Measurements from ENCODE around the gene TTC7B.
A peak's percentile ranks its signal among the peaks of the same experiment; 100 is the strongest.

The TTC7B gene

GRCh38 chr14:90804292-90805083 lies 11.7 kb downstream of the TTC7B start:
- no peak for DNase-seq

- DNase-seq: no peak
Observed at GRCh38 chr14:90803249-90803648, 13.0 kb downstream of the TTC7B start.

GRCh38 chr14:90799420-90799819 lies 16.8 kb downstream of the TTC7B start:
- DNase-seq: no peak

- DNase-seq: no peak
Observed at GRCh38 chr14:90797919-90798318, 18.3 kb downstream of the TTC7B start.

DNA sequence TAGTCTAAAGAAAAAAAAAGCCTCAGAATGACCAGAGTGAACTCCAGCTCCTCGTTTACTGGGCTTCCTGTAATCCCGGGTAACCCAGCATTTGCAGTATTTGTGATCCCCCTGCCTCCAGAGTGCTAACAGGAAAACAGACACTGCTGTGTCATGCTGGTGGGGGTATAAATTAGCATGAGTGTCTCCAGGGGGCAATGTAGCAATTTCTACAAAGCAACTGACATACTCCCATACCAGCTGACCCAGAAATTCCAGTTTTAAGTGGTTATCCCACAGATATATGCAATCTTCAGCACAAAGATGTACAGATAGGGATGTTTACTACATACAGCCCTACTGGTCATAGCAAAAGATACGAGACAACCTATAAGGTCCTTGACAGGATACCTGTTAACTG lies 18.8 kb downstream of the TTC7B start:
- DNase-seq: no peak

DNA sequence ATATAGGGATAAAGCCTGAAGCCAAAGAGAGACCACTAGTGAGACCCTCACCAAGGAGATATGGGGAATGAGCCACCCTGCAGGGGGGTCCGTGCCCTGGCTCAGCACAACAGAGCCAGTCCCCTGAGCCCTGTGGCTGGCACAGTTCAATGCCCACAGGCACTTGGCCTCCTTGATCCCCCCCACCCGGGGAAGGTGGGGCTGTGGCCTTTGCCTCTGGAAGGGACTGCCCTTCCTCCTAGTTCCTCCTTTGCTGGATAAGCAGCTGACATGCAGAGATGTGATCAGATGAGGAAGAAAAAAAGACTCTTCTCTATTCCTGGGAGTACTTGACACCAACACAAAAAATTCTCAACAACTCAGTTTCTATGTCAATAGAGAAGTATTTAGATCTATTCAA lies 19.9 kb downstream of the TTC7B start:
- DNase-seq: no peak

GRCh38 chr14:90795744-90796143 lies 20.5 kb downstream of the TTC7B start:
- DNase-seq: no peak

DNA sequence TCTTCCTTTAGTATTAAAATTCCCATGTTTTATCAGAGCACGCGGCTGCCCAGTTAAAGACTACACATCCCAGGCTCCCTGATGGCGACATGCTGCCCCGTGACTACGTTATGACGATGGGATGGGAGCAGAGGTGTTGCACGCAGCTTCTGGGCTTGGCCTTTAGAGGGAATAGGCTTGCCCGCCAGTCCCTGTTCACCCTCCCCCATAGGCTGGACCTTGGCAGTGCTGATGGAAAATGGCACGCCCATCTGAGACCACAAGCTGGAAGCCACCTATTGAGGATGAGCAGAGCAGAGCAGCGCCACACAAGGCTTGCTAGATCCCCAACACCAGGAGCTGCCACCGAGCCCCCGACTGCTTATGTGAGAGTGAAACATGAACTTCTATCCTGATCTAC lies 24.7 kb downstream of the TTC7B start:
- DNase-seq: no peak

GRCh38 chr14:90788031-90788430 lies 28.2 kb downstream of the TTC7B start:
- no peak for DNase-seq

GRCh38 chr14:90785876-90786450 lies 30.3 kb downstream of the TTC7B start:
- no peak for DNase-seq

DNA sequence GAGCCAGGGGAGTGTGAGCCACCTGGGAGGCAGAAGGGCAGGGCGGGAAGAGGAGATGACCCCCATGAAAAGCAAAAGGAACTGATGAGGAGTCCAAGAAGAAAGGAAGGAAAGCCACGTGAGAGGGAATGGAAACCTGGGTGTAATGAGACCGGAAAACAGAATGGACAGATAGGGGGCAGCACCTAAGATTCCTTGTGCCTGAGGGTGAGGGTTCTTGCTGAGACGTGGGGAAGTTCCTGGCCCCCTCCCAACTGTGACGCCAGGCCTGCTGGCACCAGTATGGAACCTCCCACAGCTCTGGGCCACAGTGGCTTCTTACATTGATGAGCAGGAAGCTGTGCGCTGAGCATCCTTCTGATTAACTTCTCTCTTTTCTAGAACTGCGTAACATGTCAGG lies 30.8 kb downstream of the TTC7B start:
- DNase-seq: no peak

GRCh38 chr14:90784621-90785270 lies 31.5 kb downstream of the TTC7B start:
- DNase-seq: no peak

- DNase-seq: no peak
Observed at GRCh38 chr14:90783344-90783743, 32.9 kb downstream of the TTC7B start.

GRCh38 chr14:90782892-90783291 lies 33.3 kb downstream of the TTC7B start:
- no peak for DNase-seq

DNA sequence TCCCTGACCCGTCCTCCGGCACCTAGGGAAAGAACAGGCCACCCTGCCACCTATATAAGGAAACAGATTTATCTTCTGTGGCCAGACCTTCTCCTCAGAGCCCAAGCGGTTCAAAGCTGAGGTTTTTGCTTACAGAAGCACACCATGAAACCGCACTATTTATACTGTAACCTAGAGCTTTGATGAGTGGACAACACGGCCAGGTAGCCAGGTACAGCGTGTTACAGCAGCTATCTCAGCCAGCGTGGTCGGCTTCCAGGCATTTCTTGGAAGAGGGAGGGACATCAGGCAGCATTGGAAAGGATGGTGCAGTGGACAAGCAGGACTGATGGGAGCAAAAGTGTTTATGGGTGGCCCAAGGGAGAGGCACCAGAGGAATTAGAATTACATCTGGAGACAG lies 34.4 kb downstream of the TTC7B start:
- no peak for DNase-seq

DNA sequence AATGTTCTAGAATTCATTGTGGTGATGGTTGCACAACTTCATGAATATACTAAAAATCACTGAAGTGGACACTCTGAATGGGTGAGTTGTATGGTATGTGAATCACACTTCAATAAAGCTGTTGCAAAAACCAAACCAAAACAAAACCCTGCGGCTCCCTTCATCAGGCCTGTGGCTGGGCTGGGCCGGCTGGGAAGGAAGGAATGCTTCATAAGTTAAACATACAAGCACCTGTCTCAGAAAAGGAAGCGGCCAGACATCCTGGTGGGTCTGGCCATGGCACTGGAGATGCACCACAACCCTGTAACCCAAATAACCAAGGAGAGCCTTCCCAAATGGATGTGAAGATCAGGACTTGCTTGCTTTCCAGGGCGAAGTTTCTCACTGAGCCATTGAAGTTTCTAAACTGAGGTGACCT lies 34.9 kb downstream of the TTC7B start:
- DNase-seq: no peak

GRCh38 chr14:90780519-90780918 lies 35.7 kb downstream of the TTC7B start:
- no peak for DNase-seq

DNA sequence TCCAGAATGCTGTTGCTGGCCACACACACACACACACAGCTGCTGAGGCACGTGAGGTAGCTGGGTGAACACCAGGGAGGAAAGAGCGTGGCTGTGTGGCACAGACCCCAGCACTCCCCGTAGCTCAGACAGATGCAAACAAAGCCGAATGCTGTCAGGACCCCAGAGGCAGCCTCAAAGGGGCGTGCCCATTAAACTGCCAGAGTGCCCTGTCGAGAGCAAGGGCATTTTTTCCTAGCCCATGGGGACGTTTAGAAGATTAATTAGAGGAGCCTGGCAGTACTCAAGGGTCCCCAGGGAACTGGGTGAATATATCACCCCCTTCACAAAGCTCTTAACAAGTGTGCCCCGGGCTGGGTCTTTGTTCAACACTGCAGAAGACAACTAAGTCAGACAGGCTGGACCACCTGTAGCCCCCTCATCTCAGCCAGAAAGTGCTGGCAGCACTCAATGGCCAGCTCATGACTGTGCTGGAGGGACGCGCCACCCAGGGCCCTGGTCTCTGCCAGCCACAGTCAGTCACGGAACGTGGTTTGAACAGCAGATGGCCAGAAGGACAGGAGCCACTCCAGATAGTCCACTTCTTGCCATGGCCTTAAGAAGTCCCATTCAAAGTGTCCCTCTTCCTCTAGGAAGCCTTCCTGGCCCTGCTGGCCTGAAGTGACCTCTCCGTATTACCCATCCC lies 37.5 kb downstream of the TTC7B start:
- peak; percentile 88 for DNase-seq

DNA sequence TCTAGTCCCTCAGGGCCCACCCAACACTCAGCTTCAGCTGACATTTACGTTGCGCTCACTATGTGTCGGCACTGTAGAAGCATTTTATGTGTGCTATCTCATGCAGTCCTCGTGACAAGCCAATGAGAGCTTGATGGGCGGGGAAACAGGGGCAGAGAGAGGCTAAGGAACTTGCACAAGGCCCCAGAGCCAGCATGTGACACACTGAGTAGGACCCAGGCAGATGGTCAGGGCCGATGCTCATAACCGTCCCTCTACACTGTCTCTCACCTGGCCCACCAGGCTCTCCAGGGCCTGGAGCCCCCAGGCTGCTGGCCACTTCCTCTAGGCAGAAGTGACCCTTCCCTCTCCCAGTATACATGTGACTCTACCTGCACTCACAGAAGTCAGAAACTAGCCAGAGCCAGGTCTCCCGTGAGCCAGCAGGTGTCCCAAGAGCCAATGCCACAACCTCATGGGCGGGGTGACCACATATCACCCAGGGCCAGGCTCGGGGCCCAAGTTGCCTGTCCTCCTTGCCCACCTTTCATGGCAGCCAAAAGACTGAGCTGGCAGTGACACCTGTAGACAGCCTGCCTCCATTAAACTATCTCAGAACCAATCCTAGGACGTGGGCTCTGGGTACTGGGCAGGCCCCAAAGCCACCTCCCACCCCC lies 38.3 kb downstream of the TTC7B start:
- no peak for DNase-seq

- DNase-seq: no peak
Observed at GRCh38 chr14:90777358-90777757, 38.9 kb downstream of the TTC7B start.

- no peak for DNase-seq
Observed at GRCh38 chr14:90775441-90775840, 40.8 kb downstream of the TTC7B start.

DNA sequence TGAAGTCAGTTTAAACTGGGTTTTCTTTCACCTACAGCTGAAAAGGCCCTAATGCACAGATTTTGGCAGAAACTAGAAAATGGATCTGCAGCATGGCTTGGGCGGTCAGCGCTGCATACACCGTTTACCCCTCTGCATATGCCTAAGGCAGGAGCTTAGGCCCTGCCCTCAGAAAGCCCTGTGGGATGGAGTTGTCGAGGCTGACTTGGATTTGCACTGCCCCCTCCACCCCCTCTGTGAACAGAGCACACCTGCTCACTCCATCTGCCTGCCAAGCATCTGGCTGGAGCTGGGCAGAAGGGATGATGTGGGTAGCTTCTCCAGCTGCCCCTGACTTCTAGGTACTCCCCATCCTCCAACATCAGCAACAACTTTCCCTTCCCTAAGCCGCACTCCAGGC lies 41.9 kb downstream of the TTC7B start:
- peak; percentile 77 for DNase-seq

GRCh38 chr14:90773705-90774104 lies 42.5 kb downstream of the TTC7B start:
- DNase-seq: no peak

All from NCI-H2171 treated with DMSO at 0.1 percent for 48 hours (cell line).